GM10266 (cell line): ENCODE data around the gene BEX3.
"Not testable (repeated sequence)": the region's sequence is repeated elsewhere in the genome, so short reads cannot be mapped to it uniquely, and the experiment has no call there.

Experiments used
- DNase-seq: peaks from one replicate; pipeline ENCODE4 v3.0.0; 2012; ENCODE audit errors: extremely low spot score
- CTCF ChIP-seq: IDR thresholded peaks from 2 replicates; pipeline ENCODE4 v1.5.1; 2012; ENCODE audit warnings: mild to moderate bottlenecking, low read depth; ENCODE audit not compliant: control insufficient read depth, insufficient read depth; ENCODE audit errors: missing control alignments

Gene BEX3

GRCh38 chrX:103406256-103406655, 29.9 kb downstream of the BEX3 start:
- DNase-seq: no peak
- TF ChIP-seq CTCF: no peak

DNA sequence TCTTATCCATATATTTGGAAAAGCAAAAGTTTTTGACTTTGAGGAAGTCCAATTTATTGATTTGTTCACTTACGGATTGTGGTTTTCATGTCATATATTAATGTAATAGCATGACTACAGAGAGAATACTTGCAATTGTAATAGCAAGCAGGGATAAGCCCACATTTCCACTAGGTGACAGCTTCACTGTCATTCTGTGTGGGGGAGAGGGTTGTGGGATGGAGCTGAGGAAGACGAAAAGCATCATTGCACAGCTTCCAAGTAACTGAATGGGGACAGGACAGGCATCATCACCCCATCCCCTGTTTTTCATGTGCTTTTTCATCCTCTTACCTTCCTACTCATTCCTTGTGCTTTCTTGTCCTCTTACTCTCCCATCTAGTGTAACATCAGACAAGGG, 31.4 kb downstream of the BEX3 start:
- no peak for DNase-seq
- no peak for TF ChIP-seq CTCF

DNA sequence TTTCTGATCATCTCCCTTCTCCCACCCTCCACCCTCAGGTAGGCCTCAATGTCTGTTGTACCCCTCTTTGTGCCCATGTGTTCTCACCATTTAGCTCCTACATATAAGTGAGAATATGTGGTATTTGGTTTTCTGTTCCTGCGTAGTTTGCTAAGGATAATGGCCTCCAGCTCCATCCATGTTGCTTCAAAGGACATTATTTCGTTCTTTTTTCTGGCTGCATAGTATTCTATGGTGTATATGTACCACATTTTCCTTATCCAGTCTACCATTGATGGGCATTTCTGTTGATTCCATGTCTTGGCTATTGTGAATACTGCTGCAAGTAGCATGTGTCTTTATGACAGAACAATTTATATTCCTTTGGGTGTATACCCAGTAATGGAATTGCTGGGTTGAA, 35.4 kb downstream of the BEX3 start:
- DNase-seq: not testable (repeated sequence)

DNA sequence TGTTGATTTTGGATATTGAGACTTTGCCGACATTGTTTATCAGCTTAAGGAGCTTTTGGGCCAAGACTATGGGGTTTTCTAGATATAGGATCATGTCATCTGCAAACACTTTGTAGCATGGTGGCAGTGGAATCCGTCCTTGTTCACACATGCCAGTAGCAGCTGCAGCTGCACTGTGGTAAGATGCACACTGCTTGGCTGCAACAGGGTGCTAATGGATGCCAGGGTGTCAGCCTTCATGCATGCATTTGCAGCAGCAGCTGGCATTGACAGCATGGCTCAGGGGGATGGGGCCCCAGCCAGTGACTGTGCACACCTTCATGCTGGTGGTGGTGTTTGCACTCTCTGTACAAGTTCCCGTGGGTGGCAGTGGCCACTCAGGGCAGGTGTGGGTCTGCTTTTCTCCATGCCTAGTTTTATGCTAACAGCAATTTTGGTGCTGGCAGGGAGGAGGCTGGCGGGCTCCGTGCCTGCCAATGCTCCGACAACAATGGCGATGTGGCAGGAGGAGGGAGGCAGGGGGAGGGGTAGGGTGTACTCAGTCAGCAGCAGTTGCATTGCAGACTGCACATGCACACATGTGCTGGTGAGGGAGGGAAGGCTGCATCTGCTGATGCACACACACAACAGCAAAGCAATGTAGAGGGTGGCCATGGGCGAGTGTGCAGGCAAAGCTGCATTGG, 37.5 kb downstream of the BEX3 start:
- no peak for DNase-seq
- TF ChIP-seq CTCF: no peak

GRCh38 chrX:103414561-103414960, 38.2 kb downstream of the BEX3 start:
- TF ChIP-seq CTCF: no peak
- no peak for DNase-seq

DNA sequence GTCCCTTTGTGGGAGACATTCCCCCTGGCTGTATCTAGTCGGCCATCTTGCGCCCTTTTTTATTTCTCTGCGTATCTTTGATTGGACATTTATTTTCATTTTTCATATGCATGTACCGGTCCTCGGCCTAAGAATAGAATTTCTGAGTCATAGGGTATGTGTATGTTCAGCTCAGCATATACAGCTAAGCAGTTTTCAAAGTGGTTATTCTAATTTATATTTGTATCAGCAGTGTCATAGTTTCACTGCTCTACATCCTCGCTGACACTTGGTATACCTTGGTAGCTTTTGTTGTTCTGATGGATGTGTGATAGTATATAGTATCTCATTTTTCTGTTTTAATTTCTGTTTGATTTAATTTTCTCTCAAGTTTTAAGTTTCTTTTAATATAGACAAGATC, 38.7 kb downstream of the BEX3 start:
- TF ChIP-seq CTCF: no peak
- DNase-seq: no peak

- no peak for TF ChIP-seq CTCF
- no peak for DNase-seq
These were observed 39.2 kb downstream of the BEX3 start for GRCh38 chrX:103415528-103415927.

GRCh38 chrX:103417370-103417769, 41.0 kb downstream of the BEX3 start:
- no peak for TF ChIP-seq CTCF
- no peak for DNase-seq
